Activated CD8-positive, alpha-beta T cell treated with anti-CD3 and anti-CD28 coated beads for 36 hours (primary cell): ENCODE measurements around the gene SEMA6D. TPM values are rescaled to one million over a fixed set of nuclear protein-coding genes. Genes with fewer than 3 reads are reported as not detected.

Source experiments
- ATAC-seq: fragments of 200-7000 bp; cut with Tn5 transposase; one replicate; pipeline ENCODE4 v1.10.0; 2021; ENCODE audit warnings: mild to moderate bottlenecking, moderate library complexity
- CTCF ChIA-PET: fragments of 350-600 bp; sonication (Branson Sonifier 250); formaldehyde crosslinking; loops from one replicate; lab custom pipeline; 2021; ENCODE audit warnings: antibody characterized with exemption; lab: Charles Lee
- POLR2A ChIA-PET: fragments of 350-600 bp; sonication (Branson Sonifier 250); formaldehyde crosslinking; loops from one replicate; lab custom pipeline; 2021; ENCODE audit warnings: antibody characterized with exemption; lab: Charles Lee
- DNase-seq: peaks from one replicate; pipeline ENCODE4 v3.0.0-alpha.2; 2020
- H3K27ac Mint-ChIP-seq: one replicate; pipeline ENCODE4 v1.8.0; 2021; ENCODE audit warnings: mild to moderate bottlenecking, mixed read lengths
- H3K27me3 Mint-ChIP-seq: one replicate; pipeline ENCODE4 v1.8.0; 2021; ENCODE audit warnings: mixed read lengths
- H3K36me3 Mint-ChIP-seq: one replicate; pipeline ENCODE4 v1.8.0; 2021; ENCODE audit warnings: low read depth, mixed read lengths
- H3K4me1 Mint-ChIP-seq: one replicate; pipeline ENCODE4 v1.8.0; 2021; ENCODE audit warnings: low read depth, mixed read lengths
- H3K4me3 Mint-ChIP-seq: one replicate; pipeline ENCODE4 v1.8.0; 2021; ENCODE audit warnings: mild to moderate bottlenecking, moderate library complexity, mixed read lengths
- H3K9me3 Mint-ChIP-seq: one replicate; pipeline ENCODE4 v1.8.0; 2021; ENCODE audit warnings: mixed read lengths
- CTCF ChIP-seq: fragments of 200-600 bp; IDR thresholded peaks from one replicate; pipeline ENCODE4 v1.8.0; 2022; ENCODE audit warnings: antibody characterized with exemption, mild to moderate bottlenecking
- intact Hi-C: fragments of 100-400 bp; cut with micrococcal nuclease; formaldehyde crosslinking; loops from one replicate; pipeline ENCODE4 v1.10.0; 2022
- total RNA-seq, 2 experiments: library from RNA; stranded (reverse); gene quantifications; one replicate each; pipeline ENCODE4 v1.2.3, GENCODE V29; 2021

SEMA6D gene
- total RNA-seq, 2 experiments from 2014 or later = not detected

DNA sequence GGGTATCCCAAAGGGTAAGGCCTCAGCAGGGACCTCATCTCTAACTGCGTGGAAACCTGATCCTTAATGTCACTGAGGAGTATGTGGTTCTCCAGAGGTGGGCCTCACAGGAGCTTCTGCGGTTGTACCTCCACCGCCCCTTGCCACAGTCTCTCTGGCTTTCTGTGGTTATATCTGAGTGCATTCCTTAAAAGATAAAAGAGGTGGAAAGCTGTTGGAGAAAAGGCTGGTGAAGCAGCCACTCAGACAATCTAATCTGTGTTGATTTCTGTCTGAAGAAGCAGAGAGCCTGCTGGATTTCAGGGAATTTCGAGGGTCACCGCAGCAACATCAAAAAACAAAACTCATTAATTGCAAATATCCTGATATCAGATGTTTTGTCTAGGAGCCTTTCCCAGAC lies 51.4 kb downstream of the SEMA6D start:
- ATAC-seq = no peak
- H3K4me1 Mint-ChIP-seq = no peaks in the 10 kb centered on the region
- H3K4me3 Mint-ChIP-seq = no peak overlapping the region
- no peak for DNase-seq
- no peaks in the 10 kb centered on the region for H3K27me3 Mint-ChIP-seq
- no peaks in the 10 kb centered on the region for H3K36me3 Mint-ChIP-seq
- ChIA-PET CTCF (no interaction called here), POLR2A (no interaction called here)
- TF ChIP-seq CTCF = no peak
- intact Hi-C loops = no loop called here
- H3K9me3 Mint-ChIP-seq = peaks cover 3% of the 10 kb centered on the region
- no peak overlapping the region for H3K27ac Mint-ChIP-seq

DNA sequence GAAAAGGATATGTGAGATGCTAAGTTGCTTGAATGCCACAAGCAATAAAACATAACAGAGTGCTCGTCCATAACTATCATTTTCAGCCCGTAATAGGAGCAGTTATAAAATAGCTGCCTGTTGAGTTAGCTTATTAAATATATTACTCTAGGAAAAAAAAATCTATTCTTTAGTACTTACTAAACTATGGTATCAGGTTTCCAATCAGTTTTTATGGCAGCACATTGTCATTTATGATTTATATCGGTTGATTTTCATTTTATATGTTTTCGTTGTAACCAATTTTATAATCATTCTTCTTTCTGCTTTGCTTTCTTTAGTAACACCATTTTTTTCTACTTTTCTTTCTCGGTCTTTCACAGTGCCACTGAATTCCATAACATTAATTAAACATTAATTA lies 51.9 kb downstream of the SEMA6D start:
- Mint-ChIP-seq H3K4me1 (no peaks in the 10 kb centered on the region), H3K27me3 (no peaks in the 10 kb centered on the region), H3K4me3 (no peak overlapping the region), H3K9me3 (peaks cover 3% of the 10 kb centered on the region), H3K27ac (no peak overlapping the region), H3K36me3 (no peaks in the 10 kb centered on the region)
- ChIA-PET POLR2A (no interaction called here), CTCF (interaction anchor here (1.1 kb wide), 1 partner anchor 16 kb away, joined by 3 read pairs; no protein-coding TSS in a partner anchor)
- intact Hi-C loops = no loop called here
- ATAC-seq (no peak), DNase-seq (no peak)
- no peak for TF ChIP-seq CTCF

GRCh38 chr15:47773143-47773542 lies 55.8 kb downstream of the SEMA6D start:
- H3K9me3 Mint-ChIP-seq = no peaks in the 10 kb centered on the region
- TF ChIP-seq CTCF = no peak
- H3K27ac Mint-ChIP-seq = no peak overlapping the region
- H3K4me1 Mint-ChIP-seq = no peaks in the 10 kb centered on the region
- no peak overlapping the region for H3K4me3 Mint-ChIP-seq
- DNase-seq (no peak), ATAC-seq (no peak)
- intact Hi-C loops = no loop called here
- POLR2A ChIA-PET = no interaction called here
- CTCF ChIA-PET = no interaction called here
- H3K27me3 Mint-ChIP-seq = no peaks in the 10 kb centered on the region
- H3K36me3 Mint-ChIP-seq = no peaks in the 10 kb centered on the region

DNA sequence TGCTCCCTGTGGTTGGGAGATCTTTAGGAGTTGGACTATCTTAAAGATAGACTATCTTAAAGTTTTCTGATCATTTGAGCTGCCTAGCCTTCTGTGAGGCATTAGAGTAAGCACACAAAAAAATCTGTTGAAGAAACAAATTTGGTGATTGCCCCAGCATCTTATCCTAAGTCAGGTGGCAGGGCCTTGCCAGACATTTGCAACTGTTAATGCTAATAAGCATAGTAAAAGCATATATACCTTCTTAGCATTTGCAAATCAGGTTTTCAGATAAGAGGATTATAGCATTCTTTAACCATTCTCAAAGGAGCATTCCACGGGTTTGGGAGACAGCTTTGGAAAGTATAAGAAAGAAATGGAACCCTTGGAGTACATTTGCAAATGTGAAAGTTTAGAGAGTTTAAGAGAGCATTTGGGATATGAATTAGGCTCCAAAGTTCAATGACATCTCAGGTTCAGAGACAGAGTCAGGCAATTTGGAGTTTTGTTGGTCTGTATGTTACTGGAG lies 61.0 kb downstream of the SEMA6D start:
- ChIA-PET POLR2A (no interaction called here), CTCF (no interaction called here)
- no peaks in the 10 kb centered on the region for H3K4me1 Mint-ChIP-seq
- no peak for DNase-seq
- no peaks in the 10 kb centered on the region for H3K9me3 Mint-ChIP-seq
- H3K27me3 Mint-ChIP-seq = no peaks in the 10 kb centered on the region
- H3K27ac Mint-ChIP-seq = no peak overlapping the region
- ATAC-seq = no peak
- H3K4me3 Mint-ChIP-seq = no peak overlapping the region
- intact Hi-C loops = no loop called here
- TF ChIP-seq CTCF = no peak
- no peaks in the 10 kb centered on the region for H3K36me3 Mint-ChIP-seq

DNA sequence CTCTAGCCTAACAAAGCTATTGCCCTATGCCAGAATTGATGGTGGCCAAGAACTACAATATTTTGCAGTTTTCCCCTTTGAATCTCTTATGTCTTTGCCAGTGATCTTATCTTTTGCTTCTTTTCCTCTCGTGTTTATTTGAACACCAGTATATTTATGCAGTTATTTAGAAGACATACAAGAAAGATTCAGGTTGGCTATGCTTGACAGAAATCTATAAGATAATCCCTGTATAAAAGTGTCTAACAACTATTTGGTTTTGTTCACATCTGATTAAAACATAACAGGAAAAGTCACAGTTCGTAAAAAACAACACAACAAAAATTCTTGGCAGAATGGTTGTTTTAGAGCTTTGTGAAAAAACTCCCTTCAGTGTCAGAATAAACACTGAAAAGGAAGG lies 63.7 kb downstream of the SEMA6D start:
- ATAC-seq = no peak
- H3K4me3 Mint-ChIP-seq = no peak overlapping the region
- no peak overlapping the region for H3K27ac Mint-ChIP-seq
- H3K36me3 Mint-ChIP-seq = no peaks in the 10 kb centered on the region
- POLR2A ChIA-PET = no interaction called here
- H3K4me1 Mint-ChIP-seq = no peaks in the 10 kb centered on the region
- intact Hi-C loops = no loop called here
- TF ChIP-seq CTCF = no peak
- CTCF ChIA-PET = no interaction called here
- H3K9me3 Mint-ChIP-seq = no peaks in the 10 kb centered on the region
- no peaks in the 10 kb centered on the region for H3K27me3 Mint-ChIP-seq
- no peak for DNase-seq
